ENCODE data around the gene USP49.

USP49 gene

DNA sequence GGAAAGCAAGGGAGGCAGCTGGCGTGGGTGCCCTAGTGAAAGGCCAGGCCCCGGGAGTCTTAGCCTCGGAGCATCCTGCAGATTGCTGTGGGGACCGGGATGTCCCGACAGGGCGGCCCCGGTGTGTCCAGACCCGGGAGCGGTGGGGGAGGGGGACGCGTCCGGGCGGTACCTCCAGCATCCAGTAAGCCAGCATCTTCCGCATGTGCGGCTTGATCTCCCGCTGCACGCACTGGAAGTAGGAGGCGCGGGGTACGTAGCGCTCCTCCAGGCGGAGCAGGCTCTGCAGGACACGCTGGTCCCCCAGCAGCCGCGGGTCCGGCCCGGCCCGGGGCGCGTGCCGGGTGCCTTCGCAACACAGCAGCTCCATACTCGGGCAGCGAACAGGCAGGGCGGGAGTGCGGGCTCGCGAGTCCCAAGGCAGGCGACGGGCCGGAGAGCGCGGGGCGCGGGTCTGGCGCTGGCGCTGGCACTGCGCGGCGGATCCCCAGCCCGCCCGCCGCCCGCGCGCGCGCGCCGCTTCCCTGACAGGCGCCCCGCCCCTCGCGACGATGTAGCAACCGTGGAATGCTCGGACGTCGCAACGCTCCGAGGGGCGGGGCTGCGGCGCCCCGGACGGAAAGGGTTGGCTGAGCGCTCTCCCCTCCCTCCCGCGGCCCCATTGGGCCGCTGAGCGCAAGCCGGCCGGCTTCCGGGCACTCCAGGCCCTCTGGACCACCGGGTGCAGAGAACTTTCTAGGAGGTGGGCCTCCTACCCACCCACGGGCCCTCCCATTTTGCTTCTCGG lies 46.3 kb upstream of the USP49 start, which contains the start of gene CCND3 (continued):
- TF ChIP-seq, protein P1, sequence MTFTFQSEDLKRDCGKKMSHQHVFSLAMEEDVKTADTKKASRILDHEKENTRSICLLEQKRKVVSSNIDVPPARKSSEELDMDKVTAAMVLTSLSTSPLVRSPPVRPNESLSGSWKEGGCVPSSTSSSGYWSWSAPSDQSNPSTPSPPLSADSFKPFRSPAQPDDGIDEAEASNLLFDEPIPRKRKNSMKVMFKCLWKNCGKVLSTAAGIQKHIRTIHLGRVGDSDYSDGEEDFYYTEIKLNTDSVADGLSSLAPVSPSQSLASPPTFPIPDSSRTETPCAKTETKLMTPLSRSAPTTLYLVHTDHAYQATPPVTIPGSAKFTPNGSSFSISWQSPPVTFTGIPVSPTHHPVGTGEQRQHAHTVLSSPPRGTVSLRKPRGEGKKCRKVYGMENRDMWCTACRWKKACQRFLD (tag by site-specific recombination; IDR thresholded peaks at IDR 0.05): peak; percentile 100
- TF ChIP-seq ZSCAN16 (tag by site-specific recombination; IDR thresholded peaks at IDR 0.05): no peak

DNA sequence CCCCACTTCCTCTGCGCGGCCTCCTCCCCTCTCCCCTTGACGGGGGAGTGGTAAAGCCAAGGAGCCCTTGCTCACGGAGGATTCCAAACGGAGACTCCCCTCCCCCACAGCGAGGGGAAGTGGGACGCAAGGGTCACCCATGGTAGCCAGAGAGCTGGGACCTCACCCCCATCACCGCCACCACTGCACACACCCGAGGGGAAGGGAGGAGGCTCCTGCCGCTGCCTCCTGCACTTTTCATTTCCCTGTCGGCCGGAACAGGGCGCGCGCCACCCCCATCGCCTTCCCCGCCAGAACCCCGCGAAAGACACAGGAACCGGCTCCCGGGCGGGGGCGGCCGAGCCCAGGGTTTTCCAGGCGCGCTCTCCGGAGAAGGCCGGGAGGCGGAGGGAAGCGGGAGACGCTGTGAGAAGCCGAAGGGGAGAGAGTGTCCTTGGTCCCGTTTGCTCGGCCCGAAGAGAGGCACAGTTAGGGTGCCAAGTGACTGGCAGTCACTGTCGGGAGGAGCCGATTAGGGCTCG lies 45.6 kb upstream of the USP49 start:
- Histone ChIP-seq H3K4me1 (ENCODE audit: control insufficient read depth, insufficient read depth, low read length) (peaks cover 20% of the 10 kb centered on the region), H3K27ac (ENCODE audit: extremely low read depth, low read depth, low read length) (peak overlapping the region; percentile 51; the same call in 1 of the 2 replicates), H3K4me3 (ENCODE audit: low read depth, low read length) (peak overlapping the region; percentile 83), H3K9me3 (ENCODE audit: control insufficient read depth, insufficient read depth, low read depth, low read length) (no peaks in the 10 kb centered on the region), H3K36me3 (ENCODE audit: control insufficient read depth in 2 of 2, insufficient read depth in 1 of 2, low read length in 2 of 2) (peaks cover 0 to 26% of the 10 kb centered on the region in 2 experiments; a peak in 1 of 3 replicates)
- ChIA-PET CTCF (interaction anchor here (0.9 to 13.4 kb wide), 5 partner anchors 9 to 153 kb away, joined by 4 to 160 read pairs (median 20); partner anchors contain the start of genes BYSL, MED20 and TOMM6), POLR2A (interaction anchor here (0.6 to 3.3 kb wide), 7 partner anchors 7 to 153 kb away, joined by 3 to 19 read pairs (median 5); partner anchors contain the start of genes BYSL, MED20 and TAF8)
- TF ChIP-seq ZNF391 (tag by site-specific recombination; IDR thresholded peaks at IDR 0.05; ENCODE audit: borderline replicate concordance, low read depth) (0 out of 2 replicates have a peak, but pooled peaks have one; percentile 28), ZNF2 (tag by site-specific recombination; IDR thresholded peaks at IDR 0.05) (0 out of 2 replicates have a peak, but pooled peaks have one; percentile 62), ZBTB8A (tag by site-specific recombination; IDR thresholded peaks at IDR 0.05) (0 out of 2 replicates have a peak, but pooled peaks have one; percentile 62), GLIS2 (tag by site-specific recombination; IDR thresholded peaks at IDR 0.05) (peak; percentile 89), IKZF3 (tag by site-specific recombination; IDR thresholded peaks at IDR 0.05) (peak; percentile 62), ZNF48 (tag by site-specific recombination; IDR thresholded peaks at IDR 0.05) (no peak), WT1 (tag by site-specific recombination; IDR thresholded peaks at IDR 0.05) (0 out of 2 replicates have a peak, but pooled peaks have one; percentile 55), SP3 (tag by site-specific recombination; IDR thresholded peaks at IDR 0.05) (peak; percentile 54; the same call in 1 of the 2 replicates), EGR2 (tag by site-specific recombination; IDR thresholded peaks at IDR 0.05; ENCODE audit: low read depth) (peak; percentile 48; the same call in 1 of the 2 replicates), ZNF473 (tag by site-specific recombination; IDR thresholded peaks at IDR 0.05) (no peak), ZNF555 (tag by site-specific recombination; conservative IDR thresholded peaks at IDR 0.05) (no peak), ZFHX2 (tag by site-specific recombination; conservative IDR thresholded peaks at IDR 0.05) (peak; percentile 57; the same call in 1 of the 2 replicates), SP2 (tag by site-specific recombination; IDR thresholded peaks at IDR 0.05) (peak; percentile 56; the same call in 1 of the 2 replicates), ZNF677 (tag by site-specific recombination; IDR thresholded peaks at IDR 0.05) (no peak), ZNF394 (tag by site-specific recombination; IDR thresholded peaks at IDR 0.05; ENCODE audit: borderline replicate concordance) (peak; percentile 55; the same call in 1 of the 2 replicates), SP7 (tag by site-specific recombination; IDR thresholded peaks at IDR 0.05) (0 out of 2 replicates have a peak, but pooled peaks have one; percentile 33), ZXDB (tag by site-specific recombination; IDR thresholded peaks at IDR 0.05) (peak; percentile 19; the same call in 1 of the 2 replicates), ZSCAN16 (tag by site-specific recombination; IDR thresholded peaks at IDR 0.05) (no peak), ZBTB20 (tag by site-specific recombination; IDR thresholded peaks at IDR 0.05) (peak; percentile 94), ZNF341 (tag by site-specific recombination; IDR thresholded peaks at IDR 0.05; ENCODE audit: low read depth) (peak; percentile 71)
- TF ChIP-seq, protein P2, sequence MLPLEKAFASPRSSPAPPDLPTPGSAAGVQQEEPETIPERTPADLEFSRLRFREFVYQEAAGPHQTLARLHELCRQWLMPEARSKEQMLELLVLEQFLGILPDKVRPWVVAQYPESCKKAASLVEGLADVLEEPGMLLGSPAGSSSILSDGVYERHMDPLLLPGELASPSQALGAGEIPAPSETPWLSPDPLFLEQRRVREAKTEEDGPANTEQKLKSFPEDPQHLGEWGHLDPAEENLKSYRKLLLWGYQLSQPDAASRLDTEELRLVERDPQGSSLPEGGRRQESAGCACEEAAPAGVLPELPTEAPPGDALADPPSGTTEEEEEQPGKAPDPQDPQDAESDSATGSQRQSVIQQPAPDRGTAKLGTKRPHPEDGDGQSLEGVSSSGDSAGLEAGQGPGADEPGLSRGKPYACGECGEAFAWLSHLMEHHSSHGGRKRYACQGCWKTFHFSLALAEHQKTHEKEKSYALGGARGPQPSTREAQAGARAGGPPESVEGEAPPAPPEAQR (tag by site-specific recombination; IDR thresholded peaks at IDR 0.05): no peak
- TF ChIP-seq, protein P3, sequence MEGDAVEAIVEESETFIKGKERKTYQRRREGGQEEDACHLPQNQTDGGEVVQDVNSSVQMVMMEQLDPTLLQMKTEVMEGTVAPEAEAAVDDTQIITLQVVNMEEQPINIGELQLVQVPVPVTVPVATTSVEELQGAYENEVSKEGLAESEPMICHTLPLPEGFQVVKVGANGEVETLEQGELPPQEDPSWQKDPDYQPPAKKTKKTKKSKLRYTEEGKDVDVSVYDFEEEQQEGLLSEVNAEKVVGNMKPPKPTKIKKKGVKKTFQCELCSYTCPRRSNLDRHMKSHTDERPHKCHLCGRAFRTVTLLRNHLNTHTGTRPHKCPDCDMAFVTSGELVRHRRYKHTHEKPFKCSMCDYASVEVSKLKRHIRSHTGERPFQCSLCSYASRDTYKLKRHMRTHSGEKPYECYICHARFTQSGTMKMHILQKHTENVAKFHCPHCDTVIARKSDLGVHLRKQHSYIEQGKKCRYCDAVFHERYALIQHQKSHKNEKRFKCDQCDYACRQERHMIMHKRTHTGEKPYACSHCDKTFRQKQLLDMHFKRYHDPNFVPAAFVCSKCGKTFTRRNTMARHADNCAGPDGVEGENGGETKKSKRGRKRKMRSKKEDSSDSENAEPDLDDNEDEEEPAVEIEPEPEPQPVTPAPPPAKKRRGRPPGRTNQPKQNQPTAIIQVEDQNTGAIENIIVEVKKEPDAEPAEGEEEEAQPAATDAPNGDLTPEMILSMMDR (tag by site-specific recombination; IDR thresholded peaks at IDR 0.05): peak; percentile 15
- TF ChIP-seq, protein P4, sequence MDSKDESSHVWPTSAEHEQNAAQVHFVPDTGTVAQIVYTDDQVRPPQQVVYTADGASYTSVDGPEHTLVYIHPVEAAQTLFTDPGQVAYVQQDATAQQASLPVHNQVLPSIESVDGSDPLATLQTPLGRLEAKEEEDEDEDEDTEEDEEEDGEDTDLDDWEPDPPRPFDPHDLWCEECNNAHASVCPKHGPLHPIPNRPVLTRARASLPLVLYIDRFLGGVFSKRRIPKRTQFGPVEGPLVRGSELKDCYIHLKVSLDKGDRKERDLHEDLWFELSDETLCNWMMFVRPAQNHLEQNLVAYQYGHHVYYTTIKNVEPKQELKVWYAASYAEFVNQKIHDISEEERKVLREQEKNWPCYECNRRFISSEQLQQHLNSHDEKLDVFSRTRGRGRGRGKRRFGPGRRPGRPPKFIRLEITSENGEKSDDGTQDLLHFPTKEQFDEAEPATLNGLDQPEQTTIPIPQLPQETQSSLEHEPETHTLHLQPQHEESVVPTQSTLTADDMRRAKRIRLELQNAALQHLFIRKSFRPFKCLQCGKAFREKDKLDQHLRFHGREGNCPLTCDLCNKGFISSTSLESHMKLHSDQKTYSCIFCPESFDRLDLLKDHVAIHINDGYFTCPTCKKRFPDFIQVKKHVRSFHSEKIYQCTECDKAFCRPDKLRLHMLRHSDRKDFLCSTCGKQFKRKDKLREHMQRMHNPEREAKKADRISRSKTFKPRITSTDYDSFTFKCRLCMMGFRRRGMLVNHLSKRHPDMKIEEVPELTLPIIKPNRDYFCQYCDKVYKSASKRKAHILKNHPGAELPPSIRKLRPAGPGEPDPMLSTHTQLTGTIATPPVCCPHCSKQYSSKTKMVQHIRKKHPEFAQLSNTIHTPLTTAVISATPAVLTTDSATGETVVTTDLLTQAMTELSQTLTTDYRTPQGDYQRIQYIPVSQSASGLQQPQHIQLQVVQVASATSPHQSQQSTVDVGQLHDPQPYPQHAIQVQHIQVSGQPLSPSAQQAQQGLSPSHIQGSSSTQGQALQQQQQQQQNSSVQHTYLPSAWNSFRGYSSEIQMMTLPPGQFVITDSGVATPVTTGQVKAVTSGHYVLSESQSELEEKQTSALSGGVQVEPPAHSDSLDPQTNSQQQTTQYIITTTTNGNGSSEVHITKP (tag by site-specific recombination; IDR thresholded peaks at IDR 0.05): peak; percentile 85
- TF ChIP-seq, protein P5, sequence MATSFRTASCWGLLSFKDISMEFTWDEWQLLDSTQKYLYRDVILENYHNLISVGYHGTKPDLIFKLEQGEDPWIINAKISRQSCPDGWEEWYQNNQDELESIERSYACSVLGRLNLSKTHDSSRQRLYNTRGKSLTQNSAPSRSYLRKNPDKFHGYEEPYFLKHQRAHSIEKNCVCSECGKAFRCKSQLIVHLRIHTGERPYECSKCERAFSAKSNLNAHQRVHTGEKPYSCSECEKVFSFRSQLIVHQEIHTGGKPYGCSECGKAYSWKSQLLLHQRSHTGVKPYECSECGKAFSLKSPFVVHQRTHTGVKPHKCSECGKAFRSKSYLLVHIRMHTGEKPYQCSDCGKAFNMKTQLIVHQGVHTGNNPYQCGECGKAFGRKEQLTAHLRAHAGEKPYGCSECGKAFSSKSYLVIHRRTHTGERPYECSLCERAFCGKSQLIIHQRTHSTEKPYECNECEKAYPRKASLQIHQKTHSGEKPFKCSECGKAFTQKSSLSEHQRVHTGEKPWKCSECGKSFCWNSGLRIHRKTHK (tag by site-specific recombination; IDR thresholded peaks at IDR 0.05): no peak

Data from HEK293 (cell line).